ENCODE results near the gene FBLIM1.
"Not testable (repeated sequence)": the region's sequence is repeated elsewhere in the genome, so short reads cannot be mapped to it uniquely, and the experiment has no call there.

The FBLIM1 gene

GRCh38 chr1:15807549-15807948 is 49.0 kb downstream of the FBLIM1 start, which contains the start of gene UQCRHL:
UQCRHL (minus strand) TSS chr1:15807649; CDS start chr1:15807649, 0 bp downstream.
- not testable (repeated sequence) for DNase-seq (ENCODE audit: low read depth in 2 of 2, low spot score in 1 of 2)

DNA sequence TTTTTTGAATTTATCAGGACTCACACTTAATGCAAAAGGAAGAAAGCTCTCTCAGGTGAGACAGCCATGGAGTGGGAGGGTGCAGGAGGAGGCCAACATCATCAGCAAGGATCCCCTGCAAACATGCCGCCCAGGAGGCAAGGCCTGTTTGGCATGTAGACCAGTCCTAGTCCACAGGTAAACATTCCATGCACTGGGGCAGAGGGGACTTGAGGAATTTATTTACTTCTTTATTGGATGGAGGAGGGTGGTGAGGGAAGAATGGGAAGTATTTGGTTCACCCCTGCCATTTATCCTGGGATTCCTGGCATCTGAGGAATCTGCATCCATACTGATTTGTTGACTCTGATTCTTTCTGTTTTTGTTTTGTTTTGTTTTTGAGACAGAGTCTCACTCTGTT is 50.4 kb downstream of the FBLIM1 start:
- no peak for DNase-seq (ENCODE audit: low read depth in 2 of 2, low spot score in 1 of 2)

DNA sequence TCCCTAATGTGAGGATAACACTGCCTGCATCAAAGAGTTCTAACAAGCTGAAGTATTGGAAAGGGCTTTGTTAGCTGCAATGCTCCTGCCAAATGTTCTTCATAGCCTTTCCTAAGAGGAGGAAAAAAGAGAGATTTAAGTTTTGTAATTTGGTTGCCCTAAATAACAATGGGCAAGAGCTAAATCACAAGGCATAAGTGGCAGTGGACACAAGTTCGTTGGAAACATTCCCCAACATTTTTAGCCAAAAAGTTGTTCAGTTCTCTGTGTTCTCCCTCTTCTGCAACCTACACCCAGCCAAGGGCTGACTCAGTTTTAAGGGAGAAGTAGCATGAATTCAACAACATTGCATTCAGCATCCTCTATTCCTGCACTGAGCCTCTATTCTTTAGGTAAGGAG is 51.5 kb downstream of the FBLIM1 start:
- DNase-seq (ENCODE audit: low read depth in 2 of 2, low spot score in 1 of 2), result no peak

DNA sequence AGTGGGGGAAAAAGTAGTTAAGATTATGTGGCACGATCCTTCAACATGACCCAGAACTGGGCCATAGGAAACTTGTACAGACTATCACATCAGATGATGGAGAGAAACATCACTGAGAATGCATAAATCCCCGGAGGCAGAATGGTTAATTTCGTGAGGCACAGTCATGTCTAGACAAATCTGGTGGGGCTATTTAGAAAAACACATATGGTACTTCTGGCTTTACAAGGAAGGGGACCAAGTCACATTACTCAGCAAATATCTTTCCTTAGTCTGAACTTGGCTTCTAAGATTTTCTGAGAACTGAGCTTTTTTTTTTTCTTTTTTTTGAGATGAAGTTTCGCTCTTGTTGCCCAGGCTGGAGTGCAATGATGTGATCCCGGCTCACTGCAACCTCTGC is 58.1 kb downstream of the FBLIM1 start:
- DNase-seq (ENCODE audit: low read depth in 2 of 2, low spot score in 1 of 2), result no peak

DNA sequence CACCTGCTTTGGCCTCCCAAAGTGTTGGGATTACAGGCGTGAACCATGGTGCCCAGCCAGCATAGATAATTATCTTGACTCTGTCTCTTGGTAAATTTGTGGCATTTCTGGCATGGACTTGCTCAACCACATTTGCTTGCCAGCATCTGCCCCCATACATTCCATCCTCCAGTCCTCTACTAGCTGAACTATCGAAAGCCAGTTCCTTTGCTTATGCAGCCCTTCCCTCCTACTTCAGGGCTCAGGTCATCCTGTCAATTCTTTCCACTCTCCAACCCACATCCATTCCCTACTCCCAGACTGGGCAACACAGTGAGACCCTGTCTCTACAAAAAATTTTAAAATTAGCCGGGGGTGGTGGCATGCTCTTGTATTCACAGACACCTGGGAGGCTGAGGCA is 61.9 kb downstream of the FBLIM1 start:
- DNase-seq (ENCODE audit: low read depth in 2 of 2, low spot score in 1 of 2), result no peak

DNA sequence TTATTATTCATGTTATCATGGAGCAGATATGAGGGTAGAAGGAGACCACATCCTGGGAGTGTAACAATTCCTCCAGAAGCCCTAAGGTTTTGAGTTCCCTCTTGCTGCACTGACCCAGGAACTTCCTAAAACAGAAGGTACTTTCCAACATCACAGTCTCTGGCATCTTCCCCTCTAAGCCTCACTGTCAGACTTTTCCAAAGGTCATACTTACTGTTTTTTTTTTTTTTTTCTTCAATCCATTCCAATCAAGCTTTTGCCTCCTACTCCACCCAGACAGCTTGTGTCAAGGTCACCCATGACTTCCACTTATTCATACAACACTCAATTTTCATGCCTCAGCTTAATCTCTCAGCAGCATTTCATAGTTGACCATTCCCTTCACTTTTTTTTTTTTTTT is 67.2 kb downstream of the FBLIM1 start:
- no peak for DNase-seq (ENCODE audit: low read depth in 2 of 2, low spot score in 1 of 2)

- DNase-seq (ENCODE audit: low read depth in 2 of 2, low spot score in 1 of 2), result no peak
Measured at GRCh38 chr1:15826810-15827507, 68.4 kb downstream of the FBLIM1 start.

GRCh38 chr1:15827567-15827966 is 69.0 kb downstream of the FBLIM1 start:
- DNase-seq (ENCODE audit: low read depth in 2 of 2, low spot score in 1 of 2), result not testable (repeated sequence)

GRCh38 chr1:15828931-15829330 is 70.3 kb downstream of the FBLIM1 start:
- not testable (repeated sequence) for DNase-seq (ENCODE audit: low read depth in 2 of 2, low spot score in 1 of 2)

DNA sequence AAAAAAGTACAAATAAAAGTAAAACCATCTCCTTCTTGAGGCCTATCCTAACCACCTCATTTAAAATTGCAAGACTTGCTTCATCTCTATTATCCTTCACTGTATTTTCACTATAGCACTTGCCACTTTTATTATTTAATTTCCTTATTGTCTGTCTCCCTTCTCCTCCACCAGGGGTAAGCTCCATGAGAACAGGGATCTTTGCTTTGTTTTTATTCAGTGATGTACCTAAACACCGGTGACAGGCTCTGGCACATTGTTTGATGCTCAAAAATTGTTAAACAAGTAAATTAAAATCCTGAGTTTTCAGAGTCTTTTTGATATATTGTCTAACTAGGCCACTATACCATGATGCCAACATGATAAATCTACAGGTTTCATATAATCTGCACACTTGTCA is 71.7 kb downstream of the FBLIM1 start:
- DNase-seq (ENCODE audit: low read depth in 2 of 2, low spot score in 1 of 2), result no peak

DNA sequence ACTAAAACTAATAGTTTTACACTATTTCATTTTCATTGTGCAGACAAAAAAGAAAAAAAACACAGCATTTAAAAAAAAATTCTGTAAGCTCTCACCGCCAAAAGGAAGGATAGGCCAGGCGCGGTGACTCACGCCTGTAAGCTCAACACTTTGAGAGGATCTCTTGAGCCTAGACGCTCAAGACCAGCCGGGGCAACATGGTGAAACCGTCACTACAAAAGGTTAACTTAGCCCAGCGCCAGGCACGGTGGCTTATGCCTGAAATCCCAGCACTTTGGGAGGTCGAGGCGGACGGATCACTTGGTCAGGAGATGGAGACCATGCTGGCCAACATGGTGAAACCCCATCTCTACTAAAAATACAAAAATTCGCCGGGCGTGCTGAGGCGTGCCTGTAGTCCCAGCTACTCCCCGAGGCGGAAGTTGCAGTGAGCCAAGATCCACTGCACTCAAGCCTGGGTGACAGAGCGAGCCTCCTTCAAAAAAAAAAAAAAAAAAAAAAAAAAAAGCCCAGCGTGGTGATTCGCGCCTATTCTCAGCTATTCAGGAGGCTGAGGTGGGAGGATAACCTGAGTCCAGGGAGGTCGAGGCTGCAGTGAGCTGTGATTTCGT is 74.6 kb downstream of the FBLIM1 start:
- no peak for DNase-seq (ENCODE audit: low read depth in 2 of 2, low spot score in 1 of 2)

- DNase-seq (ENCODE audit: low read depth in 2 of 2, low spot score in 1 of 2), result no peak
Measured at GRCh38 chr1:15833842-15834405, 75.3 kb downstream of the FBLIM1 start.

DNA sequence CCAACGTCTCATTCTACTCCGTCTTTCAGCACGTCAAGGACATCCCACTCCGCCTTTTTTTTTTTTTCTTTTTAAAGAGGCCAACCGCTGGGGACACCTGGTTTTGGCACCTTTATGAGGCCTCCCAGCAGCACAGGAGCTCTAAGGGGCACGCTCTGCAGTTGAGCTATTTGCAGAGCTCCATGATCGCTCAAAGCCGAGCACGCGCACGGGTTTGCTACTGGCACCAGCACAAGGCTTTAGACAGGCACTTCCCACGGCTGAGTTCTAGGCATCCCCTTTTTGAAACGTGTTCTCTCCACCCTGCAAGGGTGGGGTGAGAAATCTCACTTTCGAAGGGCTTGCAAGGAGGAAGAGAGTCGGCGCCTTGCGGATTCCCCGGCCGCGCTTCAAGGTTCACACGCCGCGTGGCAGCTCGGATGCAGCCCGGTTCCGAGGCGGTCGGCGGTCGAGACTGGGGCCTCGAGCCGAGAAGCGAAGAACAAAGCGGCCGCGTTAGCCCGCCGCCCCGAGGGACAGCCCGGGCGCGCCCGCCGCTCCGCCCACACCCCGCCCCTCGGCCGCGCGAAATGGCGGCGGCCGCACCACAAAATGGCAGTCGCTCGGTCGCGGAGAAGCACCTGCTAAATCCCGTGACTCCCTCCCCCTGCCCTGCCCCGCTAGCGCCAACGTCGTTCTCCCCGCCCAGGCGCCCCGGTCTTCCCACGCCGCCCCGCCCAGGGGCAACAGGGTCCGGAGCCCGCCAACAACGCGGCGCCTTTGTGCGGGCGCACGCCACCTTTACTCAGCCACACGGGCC is 76.0 kb downstream of the FBLIM1 start:
- DNase-seq (ENCODE audit: low read depth in 2 of 2, low spot score in 1 of 2), result peak; percentile 77 to 78

GRCh38 chr1:15835205-15835740 is 76.7 kb downstream of the FBLIM1 start:
- DNase-seq (ENCODE audit: low read depth in 2 of 2, low spot score in 1 of 2), result no peak

- peak; percentile 94 to 98 for DNase-seq (ENCODE audit: low read depth in 2 of 2, low spot score in 1 of 2)
Measured at GRCh38 chr1:15835741-15836510, 77.3 kb downstream of the FBLIM1 start.
